SKM-1 treated with dmso at 0.1 percent for 144 hours (cell line): ENCODE results near the gene RFX2.
"Not testable (repeated sequence)": the region's sequence is repeated elsewhere in the genome, so short reads cannot be mapped to it uniquely, and the experiment has no call there.

Source experiments
- DNase-seq: peaks from one replicate; lab custom pipeline; 2025; ENCODE audit not compliant: unreplicated experiment; lab: John Stamatoyannopoulos, UW

RFX2 gene

GRCh38 chr19:6041991-6042481 lies 68.3 kb downstream of the RFX2 start:
- no peak for DNase-seq

- no peak for DNase-seq
These were observed 69.2 kb downstream of the RFX2 start for GRCh38 chr19:6041071-6041470.

GRCh38 chr19:6039566-6040225 lies 70.6 kb downstream of the RFX2 start:
- no peak for DNase-seq

GRCh38 chr19:6038634-6039405 lies 71.5 kb downstream of the RFX2 start:
- DNase-seq: no peak

GRCh38 chr19:6035026-6035425 lies 75.3 kb downstream of the RFX2 start:
- no peak for DNase-seq

GRCh38 chr19:6034512-6034911 lies 75.8 kb downstream of the RFX2 start:
- DNase-seq: no peak

DNA sequence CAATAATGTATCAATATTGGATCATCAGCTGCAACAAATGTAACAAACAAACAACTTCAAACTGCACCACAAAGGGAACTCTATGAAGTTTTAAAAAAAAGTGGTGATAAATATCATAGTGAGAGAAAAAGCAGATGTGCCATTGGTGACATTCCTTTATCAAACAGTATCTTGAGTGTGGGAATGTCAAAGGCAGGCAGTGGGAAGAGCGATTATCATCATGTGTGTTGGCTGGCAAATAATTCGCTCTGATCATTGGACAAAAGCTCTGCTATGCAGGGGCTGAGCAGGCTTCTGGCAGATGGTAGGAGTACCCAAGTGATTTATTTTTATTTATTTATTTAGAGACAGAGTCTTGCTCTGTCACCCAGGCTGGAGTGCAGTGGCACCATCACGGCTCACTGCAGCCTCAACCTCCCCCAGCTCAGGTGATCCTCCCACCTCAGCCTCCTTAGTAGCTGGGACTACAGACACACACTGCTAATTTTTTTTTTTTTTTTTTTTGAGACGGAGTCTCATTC lies 76.5 kb downstream of the RFX2 start:
- no peak for DNase-seq

DNA sequence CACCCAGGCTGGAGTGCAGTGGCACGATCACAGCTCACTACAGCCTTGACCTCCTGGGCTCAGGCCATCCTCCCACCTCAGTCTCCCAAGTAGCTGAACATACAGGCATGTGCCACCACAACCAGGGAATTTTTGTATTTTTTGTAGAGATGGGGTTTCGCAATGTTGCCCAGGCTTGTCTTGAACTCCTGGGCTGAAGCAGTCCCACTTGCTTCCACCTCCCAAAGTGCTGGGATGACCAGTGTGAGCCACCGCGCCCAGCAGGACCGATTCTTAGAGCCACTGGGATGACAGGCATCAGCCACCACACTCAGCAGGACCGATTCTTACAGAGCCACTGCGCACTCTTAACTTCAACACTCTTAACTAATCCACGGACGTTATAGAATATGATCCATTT lies 77.5 kb downstream of the RFX2 start:
- DNase-seq: no peak

- no peak for DNase-seq
These were observed 77.9 kb downstream of the RFX2 start for GRCh38 chr19:6032381-6032780.

GRCh38 chr19:6030214-6030507 lies 80.1 kb downstream of the RFX2 start:
- DNase-seq: no peak

DNA sequence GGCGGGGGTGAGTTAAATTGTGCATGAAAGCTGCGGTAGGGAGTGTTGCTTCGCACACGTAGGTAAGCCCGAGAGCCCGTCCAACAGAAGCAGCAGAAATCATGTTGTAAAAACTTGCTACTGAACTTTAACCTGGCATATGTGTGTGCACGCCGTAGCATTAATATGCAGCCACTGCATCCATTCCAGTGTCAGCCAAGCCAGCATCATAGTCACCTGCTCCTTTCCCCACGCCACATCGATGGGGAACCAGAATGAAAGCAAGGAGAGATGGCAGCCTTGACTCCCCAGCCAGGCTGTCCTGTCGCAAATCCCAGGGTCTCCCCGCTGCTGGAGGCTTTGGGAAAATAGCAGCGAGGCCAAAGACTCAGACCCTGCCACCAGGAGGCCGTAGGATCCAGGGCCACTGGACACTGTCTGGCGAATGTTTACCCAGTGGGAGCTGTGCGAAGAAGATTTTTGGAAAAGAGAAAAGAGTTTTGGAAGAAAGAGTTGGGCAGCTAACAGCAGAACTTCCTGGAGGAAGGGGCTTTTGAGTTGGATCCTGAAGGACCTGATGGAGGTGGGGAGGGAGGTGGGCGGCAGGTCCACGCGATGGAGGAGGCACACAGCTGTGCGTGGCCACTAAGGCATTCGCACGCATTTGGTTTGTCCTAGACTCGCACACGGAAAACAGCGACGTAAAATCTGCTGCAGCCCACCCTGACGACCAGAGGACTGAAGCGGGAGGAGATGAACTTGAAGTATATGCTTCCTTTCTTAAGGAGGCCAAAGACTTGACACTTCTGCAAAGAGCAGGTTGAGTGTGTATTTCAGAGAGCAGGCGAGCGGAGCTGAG lies 83.7 kb downstream of the RFX2 start:
- no peak for DNase-seq

- not testable (repeated sequence) for DNase-seq
These were observed 85.5 kb downstream of the RFX2 start for GRCh38 chr19:6024756-6025155.

GRCh38 chr19:6023936-6024335 lies 86.4 kb downstream of the RFX2 start:
- DNase-seq: no peak

GRCh38 chr19:6023085-6023682 lies 87.1 kb downstream of the RFX2 start:
- DNase-seq: no peak

GRCh38 chr19:6022570-6023064 lies 87.7 kb downstream of the RFX2 start:
- DNase-seq: no peak

DNA sequence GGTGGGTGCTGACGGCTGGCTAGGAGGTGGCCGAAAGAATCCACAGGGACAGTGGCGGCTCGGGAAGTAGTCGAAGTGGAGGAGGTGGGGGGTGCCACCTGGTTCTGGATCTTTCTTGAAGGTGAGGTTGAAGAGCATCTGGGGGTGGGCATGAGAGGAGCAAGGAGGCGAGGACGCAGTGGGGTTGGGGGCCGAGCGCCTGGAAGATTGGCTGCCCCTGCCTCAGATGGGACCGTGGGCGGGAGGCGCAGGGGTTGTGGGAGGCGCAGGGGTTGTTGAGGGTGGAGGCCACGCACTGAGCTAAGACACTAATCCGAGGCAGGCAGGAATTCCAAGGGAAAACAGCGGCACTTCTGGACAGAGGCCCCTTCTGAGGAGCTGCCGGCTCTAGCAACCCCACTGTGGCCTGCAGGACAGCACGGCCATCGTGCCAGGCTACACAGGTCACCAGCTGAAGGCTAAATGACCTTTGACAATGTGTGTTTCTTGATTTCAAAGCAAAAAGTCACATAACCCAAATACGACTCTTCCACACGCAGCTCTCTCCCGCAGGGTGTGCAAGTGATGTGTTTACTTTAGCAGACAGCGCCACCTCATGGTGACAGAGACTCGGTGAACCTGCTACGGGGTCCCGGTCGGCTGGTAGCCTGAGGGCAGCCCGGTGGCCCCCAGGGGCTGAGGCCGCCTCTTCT lies 88.3 kb downstream of the RFX2 start:
- peak; percentile 20 for DNase-seq

- no peak for DNase-seq
These were observed 89.1 kb downstream of the RFX2 start for GRCh38 chr19:6020972-6021805.

- peak; percentile 78 for DNase-seq
These were observed 90.0 kb downstream of the RFX2 start for GRCh38 chr19:6020166-6020882.

DNA sequence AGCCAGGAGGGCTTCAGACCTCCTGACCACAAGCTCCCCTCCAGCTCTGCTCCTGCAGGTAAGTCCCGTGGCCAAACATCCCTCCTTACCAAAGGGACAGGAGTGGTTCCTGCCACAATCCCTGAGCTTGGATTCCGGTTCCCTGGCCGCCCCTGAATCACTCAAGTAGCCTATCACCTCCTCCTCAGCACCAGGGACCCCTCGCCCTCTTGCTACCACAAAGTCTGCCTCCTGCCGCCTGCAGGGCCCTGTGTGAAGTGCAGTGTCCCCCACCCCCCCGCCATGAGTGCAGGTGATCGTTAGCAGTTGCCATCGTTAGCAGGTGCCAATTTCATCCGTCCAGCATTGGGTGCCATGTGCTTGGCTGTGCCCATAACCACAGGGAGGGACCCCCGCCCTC lies 91.5 kb downstream of the RFX2 start:
- no peak for DNase-seq
